Activated T-helper 17 cell treated with anti-CD3 and anti-CD28 coated beads, Interleukin-2, amount 50 U/mL, for 72 hours (primary cell): ENCODE measurements around the gene LRMDA. TPM values are rescaled to one million over a fixed set of nuclear protein-coding genes. Genes with fewer than 3 reads are reported as not detected.

Experiments
- ATAC-seq: fragments of 150-1000 bp; cut with Tn5 transposase; replicated peaks from 2 replicates; pipeline ENCODE4 v1.10.0; 2021; ENCODE audit warnings: mild to moderate bottlenecking, moderate library complexity
- H3K27ac Mint-ChIP-seq: one replicate; pipeline ENCODE4 v1.8.0; 2022; ENCODE audit warnings: mixed read lengths
- H3K27me3 Mint-ChIP-seq: one replicate; pipeline ENCODE4 v1.8.0; 2022; ENCODE audit warnings: mixed read lengths
- H3K36me3 Mint-ChIP-seq: one replicate; pipeline ENCODE4 v1.8.0; 2022; ENCODE audit warnings: low read depth, mild to moderate bottlenecking, mixed read lengths
- H3K4me1 Mint-ChIP-seq: one replicate; pipeline ENCODE4 v1.8.0; 2022; ENCODE audit warnings: mixed read lengths
- H3K4me3 Mint-ChIP-seq: one replicate; pipeline ENCODE4 v1.8.0; 2022; ENCODE audit warnings: mild to moderate bottlenecking, mixed read lengths
- H3K9me3 Mint-ChIP-seq: one replicate; pipeline ENCODE4 v1.8.0; 2022; ENCODE audit warnings: mixed read lengths
- total RNA-seq, 2 donors: library from RNA; stranded (reverse); gene quantifications; one replicate each; pipeline ENCODE4 v1.2.3, GENCODE V29; 2022

Gene LRMDA
- total RNA-seq, 2 donors from 2014 or later = not detected

DNA sequence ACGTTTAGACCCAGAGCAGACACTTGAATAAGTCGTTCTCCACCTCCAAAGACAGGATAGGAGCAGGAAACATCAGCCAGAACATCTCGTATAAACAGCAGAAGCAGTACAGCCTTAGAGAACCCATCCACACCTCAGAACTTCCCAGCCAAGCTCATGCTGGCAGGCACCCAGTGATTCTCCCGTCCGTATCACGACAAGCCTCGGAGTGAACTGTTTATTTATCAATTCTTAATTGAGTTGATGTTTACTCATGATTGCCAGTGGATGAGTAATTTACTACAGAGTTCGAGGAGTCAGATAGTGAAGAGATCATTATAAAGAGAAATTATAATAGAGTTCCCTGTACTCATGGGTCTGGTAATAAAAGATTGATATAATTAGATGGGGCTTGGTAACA is 811.5 kb downstream of the LRMDA start:
- Mint-ChIP-seq H3K27ac (no peak overlapping the region), H3K4me3 (no peak overlapping the region), H3K27me3 (no peaks in the 10 kb centered on the region), H3K4me1 (no peaks in the 10 kb centered on the region), H3K9me3 (no peaks in the 10 kb centered on the region), H3K36me3 (no peaks in the 10 kb centered on the region)
- no peak for ATAC-seq

DNA sequence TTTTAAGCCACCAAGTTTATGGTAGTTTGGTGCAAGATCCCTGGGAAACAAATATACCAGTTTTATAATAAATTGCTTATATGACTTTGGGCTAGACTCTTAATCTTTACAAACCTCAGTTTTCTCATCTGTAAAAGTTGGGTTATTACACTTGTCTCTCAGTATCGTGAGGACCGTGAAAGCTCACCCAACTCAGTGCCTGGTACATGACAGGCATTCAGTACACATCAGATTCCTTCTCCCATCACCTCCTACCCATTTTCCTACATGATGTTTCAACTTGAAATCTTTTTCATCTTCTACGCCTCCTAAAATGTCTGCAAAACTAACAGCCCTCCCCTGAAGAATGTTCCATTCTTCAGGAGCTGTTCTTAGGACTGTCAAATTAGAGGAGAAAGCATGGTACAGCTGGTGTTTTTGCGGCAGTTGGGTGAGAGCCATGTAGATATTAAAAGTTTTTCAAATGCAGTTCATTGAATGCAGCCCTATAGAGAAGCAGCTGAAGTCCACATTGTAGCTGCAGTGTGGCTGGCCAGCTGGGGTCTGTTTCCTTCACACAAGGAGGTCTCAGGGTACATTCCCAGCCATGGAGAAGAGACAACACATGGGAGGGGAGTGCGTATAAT is 812.8 kb downstream of the LRMDA start:
- Mint-ChIP-seq H3K27ac (no peak overlapping the region), H3K9me3 (no peaks in the 10 kb centered on the region), H3K27me3 (no peaks in the 10 kb centered on the region), H3K4me1 (no peaks in the 10 kb centered on the region), H3K4me3 (no peak overlapping the region), H3K36me3 (no peaks in the 10 kb centered on the region)
- ATAC-seq = no peak

DNA sequence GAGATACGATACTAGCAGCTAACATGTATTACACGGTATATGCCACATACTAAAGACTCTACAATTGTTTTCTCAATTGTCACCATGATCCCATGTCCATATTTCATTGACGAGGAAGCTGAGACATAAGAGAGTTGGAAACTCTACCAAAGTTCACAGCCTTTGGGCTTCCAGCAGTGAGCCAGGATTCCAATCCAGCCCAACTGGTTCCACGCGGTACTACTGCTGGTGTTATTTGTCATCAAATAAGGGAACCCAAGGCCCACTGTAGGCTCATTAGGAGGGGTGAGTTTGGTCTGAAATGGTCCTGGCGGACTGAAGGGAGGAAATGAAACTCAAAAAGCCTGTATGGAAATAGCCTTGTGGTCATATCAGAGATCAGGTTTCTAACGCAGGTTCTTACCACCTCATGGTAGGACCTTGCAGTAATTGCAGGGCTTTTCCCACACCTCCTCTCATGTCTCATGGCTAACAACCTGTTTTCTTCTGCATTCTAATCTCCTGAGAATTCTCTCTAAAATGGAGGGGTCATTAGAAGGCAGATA is 814.6 kb downstream of the LRMDA start:
- H3K4me1 Mint-ChIP-seq = no peaks in the 10 kb centered on the region
- H3K27ac Mint-ChIP-seq = no peak overlapping the region
- ATAC-seq = no peak
- H3K27me3 Mint-ChIP-seq = no peaks in the 10 kb centered on the region
- no peaks in the 10 kb centered on the region for H3K36me3 Mint-ChIP-seq
- no peak overlapping the region for H3K4me3 Mint-ChIP-seq
- no peaks in the 10 kb centered on the region for H3K9me3 Mint-ChIP-seq

DNA sequence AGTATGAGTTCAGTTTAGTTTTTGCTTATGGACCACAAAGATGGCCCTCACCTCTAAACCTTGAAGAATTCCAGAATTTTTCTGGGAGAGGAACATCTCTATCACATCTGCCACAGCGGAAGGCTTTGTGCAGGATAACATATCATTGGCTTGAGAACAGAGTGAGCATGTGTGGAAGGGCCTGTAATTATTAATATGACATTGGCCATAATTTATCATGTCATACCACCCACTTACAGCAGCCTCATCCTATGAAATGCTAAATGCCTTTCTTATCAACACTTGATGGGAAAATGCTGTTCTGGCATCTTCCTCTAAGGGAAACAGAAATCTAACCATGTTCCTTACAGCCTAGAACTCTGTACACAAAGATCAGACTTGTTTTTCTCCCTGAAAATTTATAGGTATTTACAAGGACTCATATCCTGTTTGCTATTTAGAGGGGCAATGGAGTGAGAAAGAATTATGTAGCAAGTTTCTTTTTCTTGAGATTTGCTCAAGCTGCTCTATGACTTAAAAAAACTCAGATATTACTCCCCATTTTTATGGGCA is 817.3 kb downstream of the LRMDA start:
- no peak overlapping the region for H3K4me3 Mint-ChIP-seq
- no peak overlapping the region for H3K27ac Mint-ChIP-seq
- no peaks in the 10 kb centered on the region for H3K9me3 Mint-ChIP-seq
- no peaks in the 10 kb centered on the region for H3K27me3 Mint-ChIP-seq
- H3K4me1 Mint-ChIP-seq = no peaks in the 10 kb centered on the region
- ATAC-seq = no peak
- no peaks in the 10 kb centered on the region for H3K36me3 Mint-ChIP-seq

DNA sequence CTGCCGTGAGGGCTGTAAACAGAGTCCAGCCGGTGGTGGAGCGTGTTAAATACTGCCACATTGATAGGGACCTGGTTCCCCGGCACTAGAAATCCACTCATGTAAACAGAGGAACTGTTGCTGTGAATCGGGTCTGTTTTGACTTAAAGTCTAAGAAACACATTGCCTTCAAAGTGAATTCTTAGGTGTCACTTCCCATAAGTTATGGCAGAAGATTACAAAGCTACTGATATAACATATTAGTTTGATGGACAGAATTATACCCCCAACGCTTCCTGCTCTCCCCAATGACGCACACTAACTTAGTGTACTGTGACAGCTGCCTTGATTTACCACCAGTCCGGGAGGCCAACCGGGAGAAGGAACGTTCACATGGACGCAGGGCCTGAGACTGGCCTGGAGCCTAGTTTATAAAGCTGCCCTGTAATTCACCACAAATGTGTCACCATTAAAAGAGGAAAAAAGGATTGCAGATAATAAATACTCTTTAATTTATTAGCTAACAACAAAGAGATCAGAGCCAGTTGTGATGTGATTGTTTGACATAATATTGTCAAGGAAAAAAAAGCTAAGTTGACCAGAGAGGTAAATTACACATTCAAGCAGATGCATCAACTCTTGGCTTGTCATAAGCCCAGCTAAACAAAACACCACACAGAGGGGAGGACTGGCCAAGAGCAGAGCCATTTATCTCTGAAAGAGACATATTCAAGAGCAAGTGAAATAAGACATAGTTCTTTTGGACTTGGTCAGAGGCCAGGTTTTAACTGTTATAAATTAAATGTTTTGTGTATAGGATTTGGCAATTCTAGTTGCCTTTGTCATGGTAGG is 820.6 kb downstream of the LRMDA start:
- Mint-ChIP-seq H3K9me3 (no peaks in the 10 kb centered on the region), H3K4me3 (no peak overlapping the region), H3K4me1 (no peaks in the 10 kb centered on the region), H3K36me3 (no peaks in the 10 kb centered on the region), H3K27me3 (no peaks in the 10 kb centered on the region), H3K27ac (no peak overlapping the region)
- no peak for ATAC-seq

DNA sequence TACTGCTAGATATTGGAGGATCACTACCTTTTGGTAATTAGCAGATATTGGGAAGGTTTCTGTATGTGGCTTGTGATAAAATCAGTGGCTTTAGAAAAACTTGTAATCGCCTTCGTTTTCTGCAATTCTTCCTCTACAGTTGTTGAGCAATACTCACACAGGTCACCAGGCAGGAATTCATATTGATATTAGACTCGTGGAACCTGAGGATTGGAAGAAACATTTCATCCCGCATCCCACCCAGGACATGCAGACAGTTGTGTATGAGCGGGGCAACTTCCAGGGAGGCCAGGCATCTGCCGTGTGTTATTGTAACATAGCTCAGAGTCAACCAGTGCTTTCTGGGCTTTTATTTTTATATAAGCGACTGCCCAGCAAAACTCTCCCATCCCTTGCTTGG is 821.3 kb downstream of the LRMDA start:
- no peak overlapping the region for H3K4me3 Mint-ChIP-seq

DNA sequence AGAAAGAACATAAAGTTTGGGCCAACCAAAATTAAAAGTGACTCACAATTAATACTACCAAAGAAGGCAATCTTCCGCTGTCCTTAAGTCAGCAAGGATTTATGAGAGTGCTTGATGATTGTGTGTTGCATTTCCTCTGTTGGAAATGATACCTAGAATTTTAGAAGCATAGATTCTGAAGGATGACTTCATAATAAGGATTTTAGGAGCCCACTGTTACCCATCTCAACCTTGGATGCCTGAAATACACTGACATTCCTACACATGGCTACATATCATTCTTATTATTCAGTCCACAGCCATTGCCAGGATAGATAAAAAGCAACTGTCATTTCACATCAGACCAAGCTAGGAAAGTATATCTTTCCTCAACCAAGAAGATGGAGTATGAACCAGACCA is 823.8 kb downstream of the LRMDA start:
- Mint-ChIP-seq H3K27ac (no peak overlapping the region), H3K36me3 (no peaks in the 10 kb centered on the region), H3K4me1 (no peaks in the 10 kb centered on the region), H3K27me3 (no peaks in the 10 kb centered on the region), H3K4me3 (no peak overlapping the region), H3K9me3 (peaks cover 4% of the 10 kb centered on the region)
- no peak for ATAC-seq

More for the DNA sequence above, 821.3 kb downstream of the LRMDA start:
- H3K36me3 Mint-ChIP-seq = no peaks in the 10 kb centered on the region
- H3K4me1 Mint-ChIP-seq = no peaks in the 10 kb centered on the region
- no peak overlapping the region for H3K27ac Mint-ChIP-seq
- ATAC-seq = no peak
- H3K27me3 Mint-ChIP-seq = no peaks in the 10 kb centered on the region
- no peaks in the 10 kb centered on the region for H3K9me3 Mint-ChIP-seq

DNA sequence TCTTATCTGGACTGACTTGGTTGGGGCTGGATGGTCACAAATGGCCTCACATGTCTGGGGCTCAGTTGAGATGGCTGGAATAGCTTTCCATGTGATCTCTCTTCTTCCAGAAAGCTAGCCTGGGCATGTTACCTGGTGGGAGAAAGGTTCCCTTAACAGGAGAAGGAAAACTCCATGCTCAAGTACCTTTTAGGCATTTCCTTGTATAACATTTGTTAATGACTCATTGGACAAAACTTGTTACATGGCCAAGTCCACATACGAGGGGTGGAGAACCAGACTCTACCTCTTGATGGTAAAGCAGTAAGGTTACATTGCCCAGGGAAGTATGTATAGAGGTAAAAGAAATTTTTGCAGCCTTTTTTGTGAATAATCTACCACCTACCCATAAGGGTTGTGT is 826.4 kb downstream of the LRMDA start:
- no peak for ATAC-seq
- Mint-ChIP-seq H3K4me3 (no peak overlapping the region), H3K27ac (no peak overlapping the region), H3K27me3 (no peaks in the 10 kb centered on the region), H3K4me1 (no peaks in the 10 kb centered on the region), H3K36me3 (no peaks in the 10 kb centered on the region), H3K9me3 (peaks cover 4% of the 10 kb centered on the region)

DNA sequence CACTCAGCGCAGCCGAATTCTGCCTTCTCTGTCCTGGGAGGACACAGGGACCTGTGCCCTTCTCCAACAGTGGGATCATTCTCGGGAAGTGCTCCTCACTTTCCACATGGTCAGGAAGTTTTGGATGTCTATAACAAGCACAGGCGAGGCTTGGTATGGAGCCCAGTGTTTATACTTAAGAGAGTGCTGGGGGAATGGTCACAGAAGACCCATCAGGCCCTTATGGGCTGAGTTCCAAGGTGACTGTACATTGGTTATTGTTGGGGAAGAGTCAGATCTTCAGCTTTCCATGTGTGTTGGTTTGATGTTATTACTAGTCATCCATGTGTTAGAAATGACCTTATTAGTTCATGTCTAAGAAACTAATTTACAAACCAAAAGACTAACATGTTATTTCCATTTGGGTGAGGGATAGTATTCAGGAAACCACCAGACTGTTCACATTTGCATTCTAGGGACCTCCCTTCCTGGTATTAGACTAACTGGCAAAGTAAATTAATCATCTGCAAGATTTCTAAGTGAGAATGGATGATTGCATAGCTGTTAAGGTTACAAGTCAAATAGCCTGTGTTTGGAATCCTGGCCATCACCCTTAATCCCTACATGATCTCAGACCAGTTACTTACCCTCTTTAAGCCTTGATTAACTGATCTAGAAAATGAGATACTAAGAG is 834.2 kb downstream of the LRMDA start:
- no peaks in the 10 kb centered on the region for H3K36me3 Mint-ChIP-seq
- no peak overlapping the region for H3K4me3 Mint-ChIP-seq
- H3K27ac Mint-ChIP-seq = no peak overlapping the region
- no peaks in the 10 kb centered on the region for H3K27me3 Mint-ChIP-seq
- no peak for ATAC-seq
- peaks cover 15% of the 10 kb centered on the region for H3K9me3 Mint-ChIP-seq
- H3K4me1 Mint-ChIP-seq = no peaks in the 10 kb centered on the region

DNA sequence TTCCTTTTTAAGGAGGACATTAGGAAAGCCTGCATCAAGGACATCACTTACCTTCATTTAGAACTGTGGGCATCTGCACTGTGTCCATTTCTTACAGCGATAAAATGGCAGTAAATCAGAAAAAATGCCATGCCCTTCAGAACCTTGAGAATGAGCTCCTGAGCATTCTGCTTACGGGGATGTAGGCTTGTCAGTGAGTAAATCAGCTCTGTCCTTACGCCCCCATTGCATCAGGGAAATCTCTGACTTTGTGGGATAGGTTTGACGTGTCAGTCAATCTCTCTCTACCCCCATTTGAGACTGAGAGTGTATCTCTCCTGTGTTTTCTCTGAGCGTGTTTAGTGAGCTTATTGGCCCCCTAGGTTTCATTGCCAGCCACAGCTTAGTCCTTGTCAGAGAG is 837.1 kb downstream of the LRMDA start:
- ATAC-seq = no peak
- Mint-ChIP-seq H3K27me3 (no peaks in the 10 kb centered on the region), H3K9me3 (peaks cover 15% of the 10 kb centered on the region), H3K27ac (no peak overlapping the region), H3K4me1 (no peaks in the 10 kb centered on the region), H3K36me3 (no peaks in the 10 kb centered on the region), H3K4me3 (no peak overlapping the region)

DNA sequence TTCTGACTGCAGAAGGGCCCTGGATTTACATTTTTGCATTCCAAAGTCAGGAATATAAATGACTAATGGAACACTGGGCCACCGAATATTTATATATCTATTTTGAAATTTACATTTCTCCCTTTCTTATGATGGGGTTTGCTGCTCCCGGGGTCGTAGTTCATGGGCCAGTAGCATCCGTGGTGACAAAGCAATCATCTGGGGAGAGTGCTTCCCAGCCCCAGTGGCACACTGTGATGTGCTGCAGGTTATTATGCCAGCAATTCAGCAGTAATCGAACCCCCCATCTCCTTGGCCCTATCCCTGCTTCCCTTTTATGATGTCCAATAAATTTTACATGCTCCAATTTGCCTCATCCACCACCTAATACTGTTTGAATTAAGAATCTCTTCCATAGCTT is 837.5 kb downstream of the LRMDA start:
- no peak overlapping the region for H3K4me3 Mint-ChIP-seq
- no peaks in the 10 kb centered on the region for H3K36me3 Mint-ChIP-seq
- no peaks in the 10 kb centered on the region for H3K27me3 Mint-ChIP-seq
- no peak overlapping the region for H3K27ac Mint-ChIP-seq
- ATAC-seq = no peak
- no peaks in the 10 kb centered on the region for H3K4me1 Mint-ChIP-seq
- H3K9me3 Mint-ChIP-seq = peaks cover 15% of the 10 kb centered on the region

DNA sequence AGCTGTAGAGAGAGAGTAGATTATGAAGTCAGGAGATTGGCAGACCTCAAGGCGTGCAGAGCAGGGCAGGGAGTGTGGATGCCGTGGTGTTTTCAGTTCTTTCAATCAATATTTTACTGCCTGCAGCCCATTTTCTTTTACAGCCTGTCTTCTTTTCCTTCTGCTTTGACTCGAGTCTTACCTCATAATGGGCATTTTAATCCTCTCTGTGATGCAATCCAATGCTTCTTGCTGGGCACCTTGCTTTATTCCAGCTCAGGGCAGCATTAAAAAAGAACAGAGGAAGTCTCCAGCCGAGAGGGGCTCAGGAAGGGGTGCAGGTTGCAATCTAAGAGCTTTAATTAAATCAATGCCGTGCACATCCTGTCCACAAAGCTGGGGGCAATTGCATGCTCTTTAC is 839.0 kb downstream of the LRMDA start:
- peaks cover 17% of the 10 kb centered on the region for H3K9me3 Mint-ChIP-seq
- no peak for ATAC-seq
- H3K4me1 Mint-ChIP-seq = no peaks in the 10 kb centered on the region
- no peak overlapping the region for H3K27ac Mint-ChIP-seq
- no peaks in the 10 kb centered on the region for H3K36me3 Mint-ChIP-seq
- no peaks in the 10 kb centered on the region for H3K27me3 Mint-ChIP-seq
- H3K4me3 Mint-ChIP-seq = no peak overlapping the region

DNA sequence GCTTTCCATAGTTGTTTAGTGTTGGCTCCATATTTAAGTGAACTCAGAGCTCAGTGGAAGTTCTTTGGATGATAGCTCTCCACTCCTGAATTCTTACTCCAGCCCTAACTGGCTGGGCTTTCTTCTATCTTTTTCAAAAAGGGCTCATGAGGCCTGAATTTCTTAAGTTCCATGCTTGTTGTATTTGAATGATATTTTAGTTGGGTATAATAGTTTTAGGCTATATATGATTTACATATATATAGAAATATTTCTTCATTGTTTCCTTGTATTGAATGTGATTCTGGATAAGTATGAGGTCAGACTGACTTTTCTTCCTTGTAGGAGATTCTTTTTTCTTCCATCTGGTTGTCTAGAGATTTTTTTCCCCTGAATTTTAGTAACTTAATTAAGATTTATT is 843.5 kb downstream of the LRMDA start:
- H3K9me3 Mint-ChIP-seq = peaks cover 12% of the 10 kb centered on the region
- no peaks in the 10 kb centered on the region for H3K4me1 Mint-ChIP-seq
- no peak overlapping the region for H3K27ac Mint-ChIP-seq
- no peaks in the 10 kb centered on the region for H3K36me3 Mint-ChIP-seq
- no peaks in the 10 kb centered on the region for H3K27me3 Mint-ChIP-seq
- no peak for ATAC-seq
- no peak overlapping the region for H3K4me3 Mint-ChIP-seq

DNA sequence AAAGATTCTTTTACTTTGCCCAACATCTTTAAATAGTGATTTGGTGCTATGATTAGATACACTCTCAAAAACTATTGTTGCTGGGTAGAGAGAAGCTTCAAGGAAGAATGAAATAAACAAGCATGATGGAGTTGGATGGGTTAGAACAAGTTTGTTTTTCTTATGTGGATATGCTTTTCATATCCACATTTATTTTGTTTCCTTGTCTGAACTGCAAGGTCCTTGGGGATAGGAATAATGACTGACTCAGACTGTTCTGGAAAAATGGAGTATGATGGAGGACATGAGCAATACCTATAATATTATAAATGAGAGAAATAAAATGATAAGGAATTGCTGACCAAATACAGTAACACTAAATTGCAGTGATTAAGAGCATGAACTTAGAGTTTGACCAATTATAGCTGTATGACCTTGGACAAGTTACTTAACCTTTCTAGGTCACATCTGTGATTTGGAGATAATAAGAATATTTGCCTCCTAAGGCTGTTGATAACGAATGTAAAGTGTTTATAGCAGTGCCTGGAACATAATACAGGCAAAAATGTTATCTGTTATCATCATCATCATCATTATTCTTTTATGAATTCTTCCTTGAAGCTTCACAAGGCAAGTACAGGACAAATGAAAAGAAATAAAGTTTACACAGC is 847.5 kb downstream of the LRMDA start:
- Mint-ChIP-seq H3K4me1 (no peaks in the 10 kb centered on the region), H3K4me3 (no peak overlapping the region), H3K9me3 (peaks cover 14% of the 10 kb centered on the region), H3K36me3 (no peaks in the 10 kb centered on the region), H3K27ac (no peak overlapping the region), H3K27me3 (no peaks in the 10 kb centered on the region)
- ATAC-seq = no peak
